Left renal cortex interstitium (tissue), 4 donors: ENCODE measurements around the gene ALDH1B1. TPM values are rescaled to one million over a fixed set of nuclear protein-coding genes. Genes with fewer than 3 reads are reported as not detected.

ENCODE experiments used
- DNase-seq, 4 donors: peaks; one replicate each; pipeline ENCODE4 v3.0.0-alpha.2; 2013; ENCODE audit warnings: low read depth in 4 of 4, low spot score in 2 of 4, missing footprints in 1 of 4
- polyA plus RNA-seq, 4 donors: library from polyadenylated mRNA; unstranded; fragments of 120-200 nt; gene quantifications; one replicate each; pipeline ENCODE4 v1.2.1, GENCODE V29; 2013; ENCODE audit not compliant: insufficient read length in 4 of 4

ALDH1B1 gene
- polyA plus RNA-seq, 4 donors, result 25.6 to 39.3 (median 36.1) TPM

DNA sequence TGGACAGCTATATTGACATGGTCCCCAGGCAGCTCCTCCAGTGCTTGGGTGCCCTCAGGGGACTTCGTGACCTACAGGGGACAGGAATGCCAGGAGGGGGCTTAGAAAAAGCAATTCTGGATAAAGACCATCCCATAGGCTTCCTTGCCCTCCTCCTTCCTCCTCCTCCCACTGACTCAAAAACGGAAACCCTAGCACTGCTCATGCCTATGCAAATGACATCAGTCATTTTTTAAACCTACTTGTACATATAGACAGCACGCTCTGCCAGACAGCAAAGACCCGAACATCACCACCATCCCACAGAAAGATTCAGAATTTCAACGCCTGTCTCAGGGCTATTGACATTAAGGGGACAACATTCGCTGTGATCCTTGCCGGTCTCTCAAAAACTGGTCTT is 20.8 kb downstream of the ALDH1B1 start:
- no peak for DNase-seq

DNA sequence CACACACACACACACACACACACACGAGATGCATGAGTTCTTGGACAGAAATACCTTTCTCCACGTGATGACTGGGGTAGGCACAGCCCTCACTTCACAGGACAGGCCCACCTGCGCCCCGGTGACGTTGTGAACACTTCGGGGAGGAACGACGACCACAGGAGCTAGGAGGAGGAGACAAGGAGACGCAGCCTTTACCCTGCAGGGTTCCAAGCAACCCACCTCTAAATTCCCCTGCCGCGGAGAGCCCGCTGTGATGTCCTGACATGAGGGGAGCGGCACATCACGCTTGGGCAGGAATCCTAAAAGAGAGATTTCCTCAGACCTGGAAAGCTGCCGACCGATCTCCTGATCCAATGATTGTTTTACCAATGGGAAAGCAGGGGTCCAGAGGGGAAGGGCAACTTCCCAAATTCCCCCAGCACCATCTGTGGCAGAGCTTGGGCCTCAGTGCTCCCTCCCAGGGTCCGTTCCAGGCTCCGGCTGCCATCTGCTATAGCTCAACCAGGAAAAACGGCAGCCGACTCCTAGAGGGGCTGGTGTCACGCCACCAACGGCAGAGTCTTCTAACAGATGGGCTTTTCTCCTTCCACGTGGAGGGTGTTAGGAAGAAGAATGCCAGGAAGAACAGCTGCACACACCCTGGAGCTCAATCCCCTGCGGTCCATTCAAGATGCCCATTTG is 21.7 kb downstream of the ALDH1B1 start:
- no peak for DNase-seq

DNA sequence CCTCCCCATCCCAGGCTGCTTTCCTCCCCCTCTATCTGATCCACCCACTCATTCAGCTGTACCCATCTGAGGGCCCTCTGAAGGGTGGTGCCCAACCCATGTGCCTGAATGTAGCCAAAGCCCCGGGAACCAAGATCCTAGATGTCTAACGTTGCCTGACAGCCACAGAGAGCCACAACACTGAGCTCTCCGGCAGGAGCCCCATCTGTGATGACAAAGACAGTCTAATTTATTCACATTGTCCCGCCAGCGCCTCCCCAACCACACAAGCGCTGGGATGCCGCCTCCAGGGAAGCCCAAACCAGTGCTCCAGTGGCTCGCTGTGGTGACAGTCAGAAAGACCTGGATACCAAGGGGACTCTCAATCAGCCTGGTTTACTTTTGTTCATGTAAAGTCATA is 23.4 kb downstream of the ALDH1B1 start:
- DNase-seq, result no peak

DNA sequence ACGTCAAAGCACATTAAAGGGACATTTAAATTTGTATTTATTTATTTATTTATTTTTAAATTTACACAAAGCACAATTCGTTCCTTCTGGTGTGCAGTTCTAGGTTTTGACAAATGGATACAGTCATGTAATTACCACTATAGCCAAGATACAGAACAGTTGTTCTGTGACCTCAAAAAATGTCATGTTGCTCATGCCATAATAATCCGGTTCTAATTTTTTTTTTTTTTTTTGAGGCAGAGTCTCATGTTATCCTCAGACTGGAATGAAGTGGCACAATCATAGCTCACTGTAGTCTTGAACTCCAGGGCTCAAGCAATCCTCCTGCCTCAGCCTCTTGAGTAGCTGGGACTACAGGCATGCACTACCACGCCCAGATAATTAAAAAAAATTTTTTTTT is 24.0 kb downstream of the ALDH1B1 start:
- DNase-seq, result no peak

DNA sequence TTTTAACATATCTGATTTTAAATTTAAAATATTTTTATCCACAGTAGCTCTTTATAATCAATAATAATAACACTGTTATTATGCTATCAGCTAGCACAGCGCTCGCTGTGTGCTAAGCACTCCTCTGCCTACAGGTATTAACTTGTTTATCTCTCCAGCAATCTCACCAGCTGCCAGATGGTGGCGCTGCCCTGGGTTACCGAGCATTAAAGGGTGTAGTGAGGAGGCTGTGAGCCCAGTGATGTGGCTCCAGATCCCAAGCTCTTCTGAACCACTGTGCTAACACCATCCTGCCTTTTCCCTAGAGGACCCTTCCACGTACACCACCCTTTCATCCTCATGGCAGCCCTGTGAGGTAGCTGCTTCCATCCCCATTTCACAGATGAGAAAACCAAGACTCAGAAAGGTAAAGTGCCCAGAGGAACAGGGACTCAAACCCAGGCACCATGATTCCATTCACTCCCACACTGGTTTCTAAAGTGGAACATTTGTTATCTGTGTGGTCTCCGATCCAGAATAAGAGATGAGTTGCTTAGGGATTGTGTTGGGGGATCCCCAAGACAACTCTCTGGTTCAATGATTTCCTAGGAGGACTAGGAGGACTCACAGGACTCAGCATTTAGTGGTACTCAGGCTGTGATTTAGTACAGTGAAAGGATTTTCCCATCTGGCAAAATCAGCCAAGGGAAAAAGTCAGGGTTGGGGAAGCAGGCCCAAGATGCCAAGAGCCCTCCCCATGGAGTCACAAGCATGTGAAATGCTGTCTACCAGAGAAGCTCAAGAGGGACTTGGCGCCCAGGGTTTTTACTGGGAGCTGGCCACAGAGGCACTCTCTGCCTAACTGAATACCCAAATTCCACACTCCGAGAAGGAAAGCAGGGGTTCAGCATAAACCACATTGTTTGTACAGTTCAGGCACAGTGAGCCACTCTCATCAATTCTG is 24.8 kb downstream of the ALDH1B1 start:
- no peak for DNase-seq

DNA sequence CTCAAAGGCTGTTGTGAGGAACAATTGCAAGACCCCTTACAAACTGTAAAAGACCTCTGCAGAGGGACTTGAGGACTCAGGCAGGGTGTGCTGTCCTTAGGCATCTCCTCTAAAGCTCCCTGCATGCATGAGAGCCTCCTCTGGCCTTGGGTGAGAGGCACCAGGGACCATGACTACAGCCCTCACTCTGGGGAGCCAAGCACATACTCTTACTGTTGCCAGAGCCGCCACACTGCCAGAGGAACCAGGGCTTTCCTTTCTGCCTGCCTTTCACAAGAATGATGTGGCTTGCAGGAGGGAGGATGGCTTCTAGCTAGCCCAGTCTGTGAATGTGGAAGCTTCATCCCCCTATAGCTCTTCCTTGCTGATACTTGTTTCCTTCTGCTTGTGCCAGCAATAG is 25.9 kb downstream of the ALDH1B1 start:
- DNase-seq, result no peak

DNA sequence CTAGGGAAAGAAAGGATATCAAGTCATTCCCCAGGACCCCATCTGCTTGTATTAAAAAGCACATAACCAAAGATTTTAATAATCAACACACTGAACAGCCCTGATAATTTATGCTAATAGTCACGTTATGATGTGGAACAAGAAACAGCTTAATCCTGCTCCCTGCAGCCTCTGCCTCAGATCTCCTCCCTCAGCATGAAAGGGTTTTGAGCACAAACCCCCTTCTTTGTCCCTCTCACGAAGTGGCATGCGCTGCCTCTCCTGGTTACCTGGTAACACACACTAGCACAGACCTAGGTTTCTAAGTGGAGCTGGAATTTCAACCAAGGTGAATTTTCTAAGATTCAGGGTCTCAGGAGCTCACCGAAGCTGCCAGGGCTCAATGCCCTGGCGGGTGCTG is 26.7 kb downstream of the ALDH1B1 start:
- no peak for DNase-seq

GRCh38 chr9:38421498-38422211 is 29.2 kb downstream of the ALDH1B1 start:
- DNase-seq, result no peak

- DNase-seq, result no peak
Observed at GRCh38 chr9:38422555-38423260, 30.2 kb downstream of the ALDH1B1 start.

DNA sequence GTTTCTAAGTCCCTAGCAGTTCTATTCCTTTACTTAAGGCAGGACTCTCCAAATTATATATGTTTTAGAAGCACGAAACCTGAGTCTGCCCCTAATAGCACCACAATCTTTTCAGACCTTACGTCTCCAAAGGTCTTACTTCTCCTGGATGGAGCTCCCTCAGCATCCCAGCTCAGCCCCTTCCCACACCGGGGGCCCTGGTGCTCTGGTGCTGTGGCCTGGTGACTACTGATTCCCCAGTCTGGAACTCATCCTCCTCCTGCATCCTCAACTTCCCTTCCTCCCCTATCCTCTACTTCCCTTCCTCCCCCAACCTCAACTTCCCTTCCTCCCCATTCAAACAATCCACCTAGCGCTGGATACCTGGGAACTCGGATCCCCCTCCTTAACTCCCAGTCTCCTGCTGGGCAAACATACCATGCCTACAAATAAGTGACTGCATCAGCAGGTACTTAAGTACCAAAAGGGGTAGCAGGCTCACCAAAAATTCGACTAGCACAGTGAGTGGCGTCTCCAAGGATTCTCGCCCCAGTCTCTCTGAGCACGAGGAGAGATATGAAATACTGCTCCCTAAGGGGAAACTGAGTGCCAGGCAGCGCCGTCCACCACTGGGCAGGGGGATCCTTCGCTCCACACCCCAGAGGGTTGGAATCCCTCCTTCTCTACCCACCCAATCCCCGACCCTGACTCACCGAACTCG is 30.9 kb downstream of the ALDH1B1 start:
- no peak for DNase-seq

GRCh38 chr9:38423973-38424843 is 31.7 kb downstream of the ALDH1B1 start, which contains the start of gene IGFBPL1:
IGFBPL1 (minus strand) TSS chr9:38424454; CDS start chr9:38424424, 30 bp downstream.
- DNase-seq, result peak in 2 of 4 donors; percentile 13 to 24

GRCh38 chr9:38424918-38425317 is 32.4 kb downstream of the ALDH1B1 start:
- no peak for DNase-seq

GRCh38 chr9:38428062-38428461 is 35.6 kb downstream of the ALDH1B1 start:
- no peak for DNase-seq

GRCh38 chr9:38431116-38431515 is 38.6 kb downstream of the ALDH1B1 start:
- DNase-seq, result no peak

DNA sequence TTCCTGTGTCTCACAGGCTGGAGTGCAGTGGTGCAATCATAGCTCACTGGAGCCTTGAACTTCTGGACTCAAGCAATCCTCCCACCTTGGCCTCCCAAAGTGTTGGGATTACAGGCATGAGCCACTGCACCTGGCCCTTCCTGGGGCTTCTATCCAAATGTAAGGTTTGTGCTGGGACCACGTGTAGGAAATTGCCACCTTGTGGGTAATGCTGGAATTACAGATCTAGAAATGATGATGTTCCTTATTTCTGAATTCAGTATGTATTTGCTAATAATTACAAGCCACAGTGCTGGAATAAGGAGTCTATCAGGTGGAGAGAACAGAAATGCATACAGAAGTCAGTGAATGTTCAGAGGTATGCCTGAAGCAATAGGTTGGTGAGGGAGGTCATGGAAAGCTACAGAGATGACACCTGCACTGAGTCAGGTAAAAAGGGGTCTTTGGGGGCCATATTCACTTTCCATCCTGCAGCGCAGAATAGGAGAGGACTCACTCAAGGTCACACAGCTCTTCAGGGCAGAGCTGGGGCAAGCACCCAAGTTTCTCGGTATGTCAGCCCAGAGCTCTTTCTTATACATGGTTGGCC is 40.5 kb downstream of the ALDH1B1 start:
- no peak for DNase-seq

DNA sequence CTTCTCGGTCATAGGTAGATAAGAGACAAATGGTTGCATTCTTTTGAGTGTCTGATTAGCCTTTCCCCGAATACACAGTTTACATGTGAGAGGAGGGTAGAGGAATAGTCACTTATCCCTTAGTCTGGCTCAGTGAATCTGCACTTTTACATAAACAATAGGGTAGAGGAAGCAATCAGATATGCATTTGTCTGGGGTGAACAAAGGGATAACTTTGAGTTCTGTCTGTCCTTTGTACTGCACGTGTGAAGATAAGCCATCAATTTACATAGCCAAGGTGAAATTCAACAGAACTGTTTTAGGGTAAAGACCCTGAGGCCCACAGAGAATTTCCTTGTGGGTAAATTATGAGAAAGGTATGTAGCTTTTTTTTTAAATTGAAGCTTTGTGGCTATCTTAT is 41.9 kb downstream of the ALDH1B1 start:
- no peak for DNase-seq

GRCh38 chr9:38434853-38435252 is 42.4 kb downstream of the ALDH1B1 start:
- DNase-seq, result no peak

GRCh38 chr9:38435521-38435920 is 43.0 kb downstream of the ALDH1B1 start:
- no peak for DNase-seq

DNA sequence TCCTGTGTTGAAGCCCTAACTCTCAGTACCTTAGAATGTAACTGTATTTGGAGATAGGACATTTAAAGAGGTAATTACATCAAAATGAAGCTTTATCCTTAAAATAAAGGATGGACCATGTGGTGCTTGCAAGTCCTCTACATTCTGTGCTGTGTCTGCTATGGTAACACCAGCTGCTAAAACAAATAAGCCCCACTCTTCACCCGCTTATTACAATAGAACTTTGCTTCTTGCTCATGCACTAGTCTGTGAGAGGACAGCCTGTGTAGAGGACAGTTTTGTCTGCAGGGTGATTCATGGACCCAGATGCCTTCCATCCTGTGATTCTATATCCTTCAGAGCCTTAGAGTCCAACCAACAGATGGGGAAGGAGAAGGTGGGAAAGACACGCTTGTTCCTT is 44.2 kb downstream of the ALDH1B1 start:
- no peak for DNase-seq
